ENCODE measurements around the gene LRRC1.

DNA sequence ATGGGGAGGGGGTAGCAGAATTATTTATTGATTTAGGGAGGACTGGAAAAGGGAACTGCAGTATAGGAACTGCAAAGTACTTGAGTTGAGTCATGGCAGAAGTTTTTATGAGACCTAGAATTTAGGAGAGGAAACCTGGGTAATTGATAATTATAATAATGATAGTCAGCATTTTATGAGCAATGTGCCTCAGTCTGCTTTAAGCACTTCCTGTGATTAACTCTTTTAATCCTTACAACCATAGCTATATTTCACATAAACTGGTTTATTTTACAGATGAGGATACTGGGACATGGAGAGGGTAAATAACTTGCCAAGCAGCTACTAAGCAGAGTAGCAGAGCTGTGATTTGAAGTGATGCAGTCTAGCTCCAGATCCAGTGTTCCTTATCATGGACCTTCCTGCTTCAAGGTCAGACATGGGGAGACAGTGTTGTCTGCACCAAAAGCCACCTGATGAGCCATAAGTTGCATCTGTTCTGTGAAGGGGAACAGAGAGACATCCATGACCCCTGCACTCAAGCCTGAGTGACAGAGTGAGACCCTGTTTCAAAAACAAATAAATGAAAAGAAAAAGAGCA is 13.6 kb downstream of the LRRC1 start:
- TF ChIP-seq SNAI2 (CRISPR knock-in tag; IDR thresholded peaks at IDR 0.05), result no peak
- TF ChIP-seq ZFP30 (CRISPR knock-in tag; IDR thresholded peaks at IDR 0.05), result no peak
- no peak for TF ChIP-seq BACH2 (CRISPR knock-in tag; IDR thresholded peaks at IDR 0.05; ENCODE audit: borderline replicate concordance)
- TF ChIP-seq ZNF565 (CRISPR knock-in tag; conservative IDR thresholded peaks at IDR 0.05; ENCODE audit: low read depth), result no peak
- no peak for TF ChIP-seq TCF4 (CRISPR knock-in tag; IDR thresholded peaks at IDR 0.05; ENCODE audit: borderline replicate concordance)
- no peak for TF ChIP-seq POU6F1 (CRISPR knock-in tag; IDR thresholded peaks at IDR 0.05; ENCODE audit: borderline replicate concordance, low read depth)
- TF ChIP-seq RARB (CRISPR knock-in tag; IDR thresholded peaks at IDR 0.05), result no peak
- TF ChIP-seq, protein P1, sequence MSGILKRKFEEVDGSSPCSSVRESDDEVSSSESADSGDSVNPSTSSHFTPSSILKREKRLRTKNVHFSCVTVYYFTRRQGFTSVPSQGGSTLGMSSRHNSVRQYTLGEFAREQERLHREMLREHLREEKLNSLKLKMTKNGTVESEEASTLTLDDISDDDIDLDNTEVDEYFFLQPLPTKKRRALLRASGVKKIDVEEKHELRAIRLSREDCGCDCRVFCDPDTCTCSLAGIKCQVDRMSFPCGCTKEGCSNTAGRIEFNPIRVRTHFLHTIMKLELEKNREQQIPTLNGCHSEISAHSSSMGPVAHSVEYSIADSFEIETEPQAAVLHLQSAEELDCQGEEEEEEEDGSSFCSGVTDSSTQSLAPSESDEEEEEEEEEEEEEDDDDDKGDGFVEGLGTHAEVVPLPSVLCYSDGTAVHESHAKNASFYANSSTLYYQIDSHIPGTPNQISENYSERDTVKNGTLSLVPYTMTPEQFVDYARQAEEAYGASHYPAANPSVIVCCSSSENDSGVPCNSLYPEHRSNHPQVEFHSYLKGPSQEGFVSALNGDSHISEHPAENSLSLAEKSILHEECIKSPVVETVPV (CRISPR knock-in tag; IDR thresholded peaks at IDR 0.05), result no peak
- TF ChIP-seq CSDC2 (CRISPR knock-in tag; IDR thresholded peaks at IDR 0.05), result no peak
- TF ChIP-seq ZC3H10 (CRISPR knock-in tag; IDR thresholded peaks at IDR 0.05), result no peak
- no peak for TF ChIP-seq ZFP3 (CRISPR knock-in tag; IDR thresholded peaks at IDR 0.05)
- TF ChIP-seq ARNTL (CRISPR knock-in tag; IDR thresholded peaks at IDR 0.05; ENCODE audit: borderline replicate concordance, low read depth), result no peak
- TF ChIP-seq TOX (CRISPR knock-in tag; IDR thresholded peaks at IDR 0.05; ENCODE audit: borderline replicate concordance), result no peak
- TF ChIP-seq ISL1 (CRISPR knock-in tag; IDR thresholded peaks at IDR 0.05), result no peak
